Measurements from ENCODE around the gene CES3.
"Not testable (repeated sequence)": the region's sequence is repeated elsewhere in the genome, so short reads cannot be mapped to it uniquely, and the experiment has no call there.

- not testable (repeated sequence) for TF ChIP-seq CTCF (conservative IDR thresholded peaks at IDR 0.05 in 1 of 2, IDR thresholded peaks at IDR 0.05 in 1 of 2; ENCODE audit: extremely low read depth in 1 of 2, insufficient read depth in 1 of 2, low read depth in 1 of 2, low read length in 2 of 2); EZH2 (IDR thresholded peaks at IDR 0.05; ENCODE audit: borderline replicate concordance, low read length)
Observed at GRCh38 chr16:66934839-66935313, 26.2 kb upstream of the CES3 start.
